ENCODE results near the gene ATP2B2. TPM values are rescaled to one million over a fixed set of nuclear protein-coding genes. Genes with fewer than 3 reads are reported as not detected.

The ATP2B2 gene
- total RNA-seq, 1 experiment from 2014 or later: not detected

DNA sequence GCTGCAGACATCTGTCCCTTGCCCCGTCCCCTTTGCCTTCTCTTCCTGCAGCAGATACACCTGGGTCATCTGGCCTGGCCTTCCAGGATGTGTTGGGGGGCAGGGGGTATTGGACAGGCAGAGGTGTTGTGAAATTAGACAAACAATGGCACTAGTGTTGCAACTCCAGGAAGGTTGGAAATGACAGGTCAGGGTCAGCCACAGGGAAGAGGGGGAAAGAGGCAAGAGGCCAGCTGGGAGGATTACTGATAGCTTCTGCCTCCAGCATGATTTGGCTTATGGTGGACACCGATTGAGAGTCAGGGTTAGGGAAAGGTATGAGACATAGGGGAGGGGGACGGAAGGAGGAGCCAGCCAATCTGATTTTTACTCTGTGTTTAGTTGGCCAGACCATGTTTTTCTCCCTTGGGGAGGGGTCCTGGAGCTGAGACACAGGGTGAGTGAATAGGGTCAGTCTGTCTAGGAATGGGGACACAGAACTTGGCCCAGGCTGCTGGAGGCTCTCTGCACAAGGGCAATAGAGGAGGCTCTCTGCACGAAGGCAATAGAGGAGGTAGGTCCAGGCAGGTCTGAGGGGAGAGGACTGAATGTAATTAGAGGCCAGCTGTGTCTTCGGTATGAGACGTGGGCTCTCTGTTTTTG, 3.4 kb upstream of the ATP2B2 start:
- no peaks in the 10 kb centered on the region for H3K9me2 ChIP-seq (ENCODE audit: insufficient read depth)
- RAD21 ChIA-PET (ENCODE audit: low non-redundant PET in 1 of 2, low total read pairs in 2 of 2, uncharacterized antibody in 2 of 2, unreplicated experiment in 2 of 2): no interaction called here
- POLR2A ChIA-PET: no interaction called here

More for the DNA sequence above, 3.4 kb upstream of the ATP2B2 start:
- Histone ChIP-seq H4K20me1 (ENCODE audit: insufficient read depth) (no peaks in the 10 kb centered on the region), H3K9ac (ENCODE audit: low read length) (no peak overlapping the region), H3K4me2 (ENCODE audit: low read length) (no peak overlapping the region), H3K36me3 (ENCODE audit: control insufficient read depth in 1 of 2, insufficient read depth in 2 of 2, low read length in 2 of 2) (no peaks in the 10 kb centered on the region), H3K27ac (ENCODE audit: low read depth, low read length) (no peak overlapping the region), H3K4me1 (ENCODE audit: control insufficient read depth in 1 of 2, insufficient read depth in 2 of 2, low read length in 2 of 2) (peaks cover 0 to 8% of the 10 kb centered on the region in 2 experiments; a peak in 2 of 4 replicates), H3K79me2 (ENCODE audit: insufficient read depth, low read length) (no peaks in the 10 kb centered on the region), H3K9me3 (ENCODE audit: control insufficient read depth in 1 of 2, insufficient read depth in 1 of 2, low read depth in 1 of 2, low read length in 2 of 2) (no peaks in the 10 kb centered on the region), H3K27me3 (ENCODE audit: insufficient read depth, low read length) (peaks cover 11% of the 10 kb centered on the region; the same call in 1 of the 2 replicates), H3K4me3 (replicated peaks in 1 of 2; ENCODE audit: low read depth in 1 of 2, low read length in 2 of 2) (no peak overlapping the region), H2AFZ (ENCODE audit: low read depth, low read length, poor library complexity, severe bottlenecking) (no peak overlapping the region)
- intact Hi-C loops (cut with micrococcal nuclease): no loop called here
- no TSS peak for BruUV-seq (replicated peaks)
- TF ChIP-seq POLR2A (IDR thresholded peaks at IDR 0.05; ENCODE audit: borderline replicate concordance, extremely low read depth, insufficient read depth, insufficient read length) (no peak), ZFX (IDR thresholded peaks at IDR 0.05) (no peak), RAD21 (IDR thresholded peaks at IDR 0.05; ENCODE audit: low read depth) (no peak), ZNF274 (IDR thresholded peaks at IDR 0.05; ENCODE audit: low read depth, low read length) (no peak), SP1 (IDR thresholded peaks at IDR 0.05; ENCODE audit: low read depth) (no peak), EZH2 (IDR thresholded peaks at IDR 0.05) (no peak), TCF7L2 (IDR thresholded peaks at IDR 0.05; ENCODE audit: borderline replicate concordance, extremely low read depth, insufficient read depth, insufficient read length) (no peak), CBX3 (IDR thresholded peaks at IDR 0.05; ENCODE audit: low read depth) (no peak), ELF1 (IDR thresholded peaks at IDR 0.05; ENCODE audit: borderline replicate concordance, low read depth) (no peak), CEBPB (IDR thresholded peaks at IDR 0.05; ENCODE audit: low read depth) (no peak), FOSL1 (IDR thresholded peaks at IDR 0.05; ENCODE audit: low read depth) (no peak), EGR1 (IDR thresholded peaks at IDR 0.05; ENCODE audit: low read depth) (no peak), EZH2phosphoT487 (IDR thresholded peaks at IDR 0.05; ENCODE audit: borderline replicate concordance) (no peak), YY1 (IDR thresholded peaks at IDR 0.05; ENCODE audit: extremely low read depth, insufficient replicate concordance, low read depth, low read length) (no peak)
- TF ChIP-seq, protein P1, sequence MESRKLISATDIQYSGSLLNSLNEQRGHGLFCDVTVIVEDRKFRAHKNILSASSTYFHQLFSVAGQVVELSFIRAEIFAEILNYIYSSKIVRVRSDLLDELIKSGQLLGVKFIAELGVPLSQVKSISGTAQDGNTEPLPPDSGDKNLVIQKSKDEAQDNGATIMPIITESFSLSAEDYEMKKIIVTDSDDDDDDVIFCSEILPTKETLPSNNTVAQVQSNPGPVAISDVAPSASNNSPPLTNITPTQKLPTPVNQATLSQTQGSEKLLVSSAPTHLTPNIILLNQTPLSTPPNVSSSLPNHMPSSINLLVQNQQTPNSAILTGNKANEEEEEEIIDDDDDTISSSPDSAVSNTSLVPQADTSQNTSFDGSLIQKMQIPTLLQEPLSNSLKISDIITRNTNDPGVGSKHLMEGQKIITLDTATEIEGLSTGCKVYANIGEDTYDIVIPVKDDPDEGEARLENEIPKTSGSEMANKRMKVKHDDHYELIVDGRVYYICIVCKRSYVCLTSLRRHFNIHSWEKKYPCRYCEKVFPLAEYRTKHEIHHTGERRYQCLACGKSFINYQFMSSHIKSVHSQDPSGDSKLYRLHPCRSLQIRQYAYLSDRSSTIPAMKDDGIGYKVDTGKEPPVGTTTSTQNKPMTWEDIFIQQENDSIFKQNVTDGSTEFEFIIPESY (IDR thresholded peaks at IDR 0.05; ENCODE audit: extremely low read depth, insufficient replicate concordance, low read length): no peak
- TF ChIP-seq, protein P2, sequence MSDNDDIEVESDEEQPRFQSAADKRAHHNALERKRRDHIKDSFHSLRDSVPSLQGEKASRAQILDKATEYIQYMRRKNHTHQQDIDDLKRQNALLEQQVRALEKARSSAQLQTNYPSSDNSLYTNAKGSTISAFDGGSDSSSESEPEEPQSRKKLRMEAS (IDR thresholded peaks at IDR 0.05): no peak
- TF ChIP-seq, protein P3, sequence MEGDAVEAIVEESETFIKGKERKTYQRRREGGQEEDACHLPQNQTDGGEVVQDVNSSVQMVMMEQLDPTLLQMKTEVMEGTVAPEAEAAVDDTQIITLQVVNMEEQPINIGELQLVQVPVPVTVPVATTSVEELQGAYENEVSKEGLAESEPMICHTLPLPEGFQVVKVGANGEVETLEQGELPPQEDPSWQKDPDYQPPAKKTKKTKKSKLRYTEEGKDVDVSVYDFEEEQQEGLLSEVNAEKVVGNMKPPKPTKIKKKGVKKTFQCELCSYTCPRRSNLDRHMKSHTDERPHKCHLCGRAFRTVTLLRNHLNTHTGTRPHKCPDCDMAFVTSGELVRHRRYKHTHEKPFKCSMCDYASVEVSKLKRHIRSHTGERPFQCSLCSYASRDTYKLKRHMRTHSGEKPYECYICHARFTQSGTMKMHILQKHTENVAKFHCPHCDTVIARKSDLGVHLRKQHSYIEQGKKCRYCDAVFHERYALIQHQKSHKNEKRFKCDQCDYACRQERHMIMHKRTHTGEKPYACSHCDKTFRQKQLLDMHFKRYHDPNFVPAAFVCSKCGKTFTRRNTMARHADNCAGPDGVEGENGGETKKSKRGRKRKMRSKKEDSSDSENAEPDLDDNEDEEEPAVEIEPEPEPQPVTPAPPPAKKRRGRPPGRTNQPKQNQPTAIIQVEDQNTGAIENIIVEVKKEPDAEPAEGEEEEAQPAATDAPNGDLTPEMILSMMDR (IDR thresholded peaks at IDR 0.05 in 2 of 3, conservative IDR thresholded peaks at IDR 0.05 in 1 of 3; ENCODE audit: borderline replicate concordance in 1 of 3, insufficient read depth in 1 of 3, low read depth in 2 of 3, low read length in 2 of 3): no peak
- TF ChIP-seq, protein P4, sequence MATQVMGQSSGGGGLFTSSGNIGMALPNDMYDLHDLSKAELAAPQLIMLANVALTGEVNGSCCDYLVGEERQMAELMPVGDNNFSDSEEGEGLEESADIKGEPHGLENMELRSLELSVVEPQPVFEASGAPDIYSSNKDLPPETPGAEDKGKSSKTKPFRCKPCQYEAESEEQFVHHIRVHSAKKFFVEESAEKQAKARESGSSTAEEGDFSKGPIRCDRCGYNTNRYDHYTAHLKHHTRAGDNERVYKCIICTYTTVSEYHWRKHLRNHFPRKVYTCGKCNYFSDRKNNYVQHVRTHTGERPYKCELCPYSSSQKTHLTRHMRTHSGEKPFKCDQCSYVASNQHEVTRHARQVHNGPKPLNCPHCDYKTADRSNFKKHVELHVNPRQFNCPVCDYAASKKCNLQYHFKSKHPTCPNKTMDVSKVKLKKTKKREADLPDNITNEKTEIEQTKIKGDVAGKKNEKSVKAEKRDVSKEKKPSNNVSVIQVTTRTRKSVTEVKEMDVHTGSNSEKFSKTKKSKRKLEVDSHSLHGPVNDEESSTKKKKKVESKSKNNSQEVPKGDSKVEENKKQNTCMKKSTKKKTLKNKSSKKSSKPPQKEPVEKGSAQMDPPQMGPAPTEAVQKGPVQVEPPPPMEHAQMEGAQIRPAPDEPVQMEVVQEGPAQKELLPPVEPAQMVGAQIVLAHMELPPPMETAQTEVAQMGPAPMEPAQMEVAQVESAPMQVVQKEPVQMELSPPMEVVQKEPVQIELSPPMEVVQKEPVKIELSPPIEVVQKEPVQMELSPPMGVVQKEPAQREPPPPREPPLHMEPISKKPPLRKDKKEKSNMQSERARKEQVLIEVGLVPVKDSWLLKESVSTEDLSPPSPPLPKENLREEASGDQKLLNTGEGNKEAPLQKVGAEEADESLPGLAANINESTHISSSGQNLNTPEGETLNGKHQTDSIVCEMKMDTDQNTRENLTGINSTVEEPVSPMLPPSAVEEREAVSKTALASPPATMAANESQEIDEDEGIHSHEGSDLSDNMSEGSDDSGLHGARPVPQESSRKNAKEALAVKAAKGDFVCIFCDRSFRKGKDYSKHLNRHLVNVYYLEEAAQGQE (IDR thresholded peaks at IDR 0.05; ENCODE audit: low read depth): no peak
- TF ChIP-seq, protein P5, sequence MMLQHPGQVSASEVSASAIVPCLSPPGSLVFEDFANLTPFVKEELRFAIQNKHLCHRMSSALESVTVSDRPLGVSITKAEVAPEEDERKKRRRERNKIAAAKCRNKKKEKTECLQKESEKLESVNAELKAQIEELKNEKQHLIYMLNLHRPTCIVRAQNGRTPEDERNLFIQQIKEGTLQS (IDR thresholded peaks at IDR 0.05): no peak
- no peak for DNase-seq (ENCODE audit: low read depth, low spot score)
- no peak for ATAC-seq
- CTCF ChIA-PET: no interaction called here

Measured in HCT116 (cell line).